K562 (cell line): Measurements from ENCODE around the gene SGMS1. TPM values are rescaled to one million over a fixed set of nuclear protein-coding genes. Genes with fewer than 3 reads are reported as not detected.

Experiments
- ADNP ChIP-seq: fragments of 200-800 bp; sonication (Bioruptor generic); IDR thresholded peaks from 2 replicates; pipeline ENCODE4 v1.6.1; 2016; ENCODE audit warnings: missing genetic modification characterization, missing compliant biosample characterization
- ATF7 ChIP-seq: fragments of 450-650 bp; IDR thresholded peaks from 2 replicates; pipeline ENCODE4 v1.7.1; 2014; ENCODE audit warnings: mild to moderate bottlenecking, moderate library complexity
- EWSR1 ChIP-seq: fragments of 450-650 bp; IDR thresholded peaks from 2 replicates; pipeline ENCODE4 v1.6.1; 2018; ENCODE audit warnings: borderline replicate concordance, mild to moderate bottlenecking, low read depth, moderate library complexity; ENCODE audit not compliant: partially characterized antibody
- GATA2 ChIP-seq: sonication (generic); formaldehyde crosslinking; IDR thresholded peaks from 2 replicates; pipeline ENCODE4 v1.4.0; 2020; ENCODE audit warnings: mild to moderate bottlenecking, missing genetic modification reagents
- HLTF ChIP-seq: fragments of 450-650 bp; IDR thresholded peaks from 2 replicates; pipeline ENCODE4 v1.6.1; 2016
- HNRNPL ChIP-seq: fragments of 200-400 bp; formaldehyde crosslinking; IDR thresholded peaks from 2 replicates; pipeline ENCODE4 v1.6.1; 2017; ENCODE audit warnings: low read depth, mild to moderate bottlenecking, low read length
- RBM25 ChIP-seq: fragments of 200-400 bp; formaldehyde crosslinking; IDR thresholded peaks from 2 replicates; pipeline ENCODE4 v1.6.1; 2018; ENCODE audit warnings: low read length, low read depth, moderate library complexity; ENCODE audit not compliant: severe bottlenecking
- SMARCA4 ChIP-seq: fragments of 450-650 bp; IDR thresholded peaks from 2 replicates; pipeline ENCODE4 v1.6.1; 2016
- SMARCB1 ChIP-seq: IDR thresholded peaks from 2 replicates; pipeline ENCODE4 v1.6.1; 2011; ENCODE audit warnings: improper control_type of control experiment, low read depth; ENCODE audit not compliant: insufficient read length
- SP1 ChIP-seq: sonication (generic); formaldehyde crosslinking; IDR thresholded peaks from 2 replicates; pipeline ENCODE4 v1.8.1; 2022; ENCODE audit warnings: mild to moderate bottlenecking, missing genetic modification reagents
- TFAM ChIP-seq: fragments of 250-450 bp; sonication (Bioruptor Pico); conservative IDR thresholded peaks from 2 replicates; pipeline ENCODE4 v1.5.0; 2021; ENCODE audit warnings: mild to moderate bottlenecking, moderate library complexity
- ZNF282 ChIP-seq: sonication (generic); formaldehyde crosslinking; IDR thresholded peaks from 2 replicates; pipeline ENCODE4 v1.8.1; 2023; ENCODE audit warnings: missing genetic modification reagents
- ZNF311 ChIP-seq: fragments of 250-450 bp; sonication (Bioruptor Pico); IDR thresholded peaks from 2 replicates; pipeline ENCODE4 v1.4.0; 2020; ENCODE audit warnings: mild to moderate bottlenecking, moderate library complexity
- ZNF79 ChIP-seq: fragments of 250-450 bp; sonication (Bioruptor Pico); IDR thresholded peaks from 2 replicates; pipeline ENCODE4 v1.4.0; 2020; ENCODE audit warnings: low read depth, mild to moderate bottlenecking, moderate library complexity
- polyA plus RNA-seq, 8 experiments: library from polyadenylated mRNA; depleted of rRNA in 4 of 8; stranded (reverse) in 5 of 8; unstranded in 3 of 8; fragments of >200 nt; fragmentation: Nextera tagmentation in 2 of 8; fragmentation: Illumina TruSeq in 1 of 8; extraction: Ambion mirVana in 2 of 8; extraction: Trizol in 1 of 8; gene quantifications; 2 replicates each; pipeline versions ENCODE4 v1.2.1 to v1.2.3, GENCODE V29; 2011 to 2014; ENCODE audit warnings: inconsistent platforms in 1 of 8, missing spikeins in 1 of 8
- total RNA-seq, 7 experiments: library from RNA; depleted of rRNA in 6 of 7; stranded (reverse); fragments of >200 nt in 6 of 7; fragmentation: Illumina TruSeq in 2 of 7; extraction: Trizol in 2 of 7; gene quantifications; 2 replicates each; pipeline versions ENCODE4 v1.2.1 to v1.2.3, GENCODE V29; 2011 to 2021; ENCODE audit warnings: low replicate concordance in 1 of 7
- TF ChIP-seq, protein P1 (sequence below): sonication (generic); formaldehyde crosslinking; IDR thresholded peaks from 2 replicates; pipeline ENCODE4 v1.8.1; 2022; ENCODE audit warnings: missing genetic modification reagents
- TF ChIP-seq, protein P2 (sequence below): fragments of 250-450 bp; sonication (Bioruptor Pico); IDR thresholded peaks from 2 replicates; pipeline ENCODE4 v1.8.0; 2021; ENCODE audit warnings: mild to moderate bottlenecking, moderate library complexity
- TF ChIP-seq, protein P3 (sequence below): fragments of 250-450 bp; sonication (Bioruptor Pico); IDR thresholded peaks from 2 replicates; pipeline ENCODE4 v1.8.0; 2021; ENCODE audit warnings: moderate library complexity, mild to moderate bottlenecking, inconsistent platforms
- TF ChIP-seq, protein P4 (sequence below): fragments of 450-650 bp; conservative IDR thresholded peaks from 2 replicates; pipeline ENCODE4 v1.6.1; 2016; ENCODE audit warnings: missing genetic modification characterization, low read depth, mild to moderate bottlenecking, control low read depth, missing compliant biosample characterization
- TF ChIP-seq, protein P5 (sequence below), 2 experiments: IDR thresholded peaks in 1 of 2; conservative IDR thresholded peaks in 1 of 2; 2 replicates each; pipeline ENCODE4 v1.6.1; 2016; ENCODE audit warnings: low read depth in 2 of 2, mild to moderate bottlenecking in 1 of 2, missing compliant biosample characterization in 1 of 2, missing genetic modification characterization in 1 of 2, moderate library complexity in 1 of 2
- TF ChIP-seq, protein P6 (sequence below), 2 experiments: IDR thresholded peaks; 2 replicates each; pipeline ENCODE4 v1.6.1; 2011; ENCODE audit warnings: borderline replicate concordance in 1 of 2, control low read depth in 1 of 2, low read depth in 1 of 2, low read length in 1 of 2, mild to moderate bottlenecking in 1 of 2, mixed read lengths in 1 of 2, moderate library complexity in 1 of 2; ENCODE audit not compliant: insufficient read depth in 1 of 2, insufficient read length in 1 of 2, poor library complexity in 1 of 2, severe bottlenecking in 1 of 2; ENCODE audit errors: extremely low read depth in 1 of 2

SGMS1 gene
- total and polyA plus RNA-seq, 9 of the 15 experiments (the other 6 are each of a cell fraction or from before 2014, with no cell fraction given): 22.6 to 232 (median 82.2) TPM

DNA sequence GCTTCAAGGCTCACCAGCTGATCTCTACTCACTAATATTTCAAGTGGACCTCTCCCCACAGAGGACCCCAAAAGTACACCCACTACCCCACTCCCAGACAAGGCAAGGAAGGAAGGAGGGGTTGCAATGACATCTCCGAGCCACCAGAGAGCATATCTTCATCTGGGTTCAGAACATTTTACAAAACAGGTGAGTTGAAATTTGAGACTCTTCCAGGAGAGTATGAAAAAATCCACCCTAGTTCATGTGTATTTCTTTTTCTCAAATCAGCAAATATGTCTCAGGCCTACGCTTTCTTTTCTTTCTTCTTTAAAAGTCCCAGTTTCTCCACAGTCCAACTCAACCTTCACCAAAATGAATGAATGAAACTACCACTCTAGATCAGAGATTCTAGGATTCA is 61.9 kb downstream of the SGMS1 start (continued):
- TF ChIP-seq, protein P1, sequence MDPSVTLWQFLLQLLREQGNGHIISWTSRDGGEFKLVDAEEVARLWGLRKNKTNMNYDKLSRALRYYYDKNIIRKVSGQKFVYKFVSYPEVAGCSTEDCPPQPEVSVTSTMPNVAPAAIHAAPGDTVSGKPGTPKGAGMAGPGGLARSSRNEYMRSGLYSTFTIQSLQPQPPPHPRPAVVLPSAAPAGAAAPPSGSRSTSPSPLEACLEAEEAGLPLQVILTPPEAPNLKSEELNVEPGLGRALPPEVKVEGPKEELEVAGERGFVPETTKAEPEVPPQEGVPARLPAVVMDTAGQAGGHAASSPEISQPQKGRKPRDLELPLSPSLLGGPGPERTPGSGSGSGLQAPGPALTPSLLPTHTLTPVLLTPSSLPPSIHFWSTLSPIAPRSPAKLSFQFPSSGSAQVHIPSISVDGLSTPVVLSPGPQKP (CRISPR knock-in tag): no peak
- TF ChIP-seq SMARCA4 (0 out of 2 replicates have a peak, but pooled peaks have one; percentile 11), SP1 (no peak), GATA2 (CRISPR knock-in tag) (no peak), HLTF (no peak), ATF7 (0 out of 2 replicates have a peak, but pooled peaks have one; percentile 19), SMARCB1 (no peak), ZNF282 (CRISPR knock-in tag) (no peak), ZNF311 (CRISPR knock-in tag) (no peak), RBM25 (no peak), ADNP (tag) (no peak), TFAM (no peak), HNRNPL (no peak), ZNF79 (CRISPR knock-in tag) (no peak), EWSR1 (no peak)
- TF ChIP-seq, protein P2, sequence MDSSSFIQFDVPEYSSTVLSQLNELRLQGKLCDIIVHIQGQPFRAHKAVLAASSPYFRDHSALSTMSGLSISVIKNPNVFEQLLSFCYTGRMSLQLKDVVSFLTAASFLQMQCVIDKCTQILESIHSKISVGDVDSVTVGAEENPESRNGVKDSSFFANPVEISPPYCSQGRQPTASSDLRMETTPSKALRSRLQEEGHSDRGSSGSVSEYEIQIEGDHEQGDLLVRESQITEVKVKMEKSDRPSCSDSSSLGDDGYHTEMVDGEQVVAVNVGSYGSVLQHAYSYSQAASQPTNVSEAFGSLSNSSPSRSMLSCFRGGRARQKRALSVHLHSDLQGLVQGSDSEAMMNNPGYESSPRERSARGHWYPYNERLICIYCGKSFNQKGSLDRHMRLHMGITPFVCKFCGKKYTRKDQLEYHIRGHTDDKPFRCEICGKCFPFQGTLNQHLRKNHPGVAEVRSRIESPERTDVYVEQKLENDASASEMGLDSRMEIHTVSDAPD (CRISPR knock-in tag): no peak
- TF ChIP-seq, protein P3, sequence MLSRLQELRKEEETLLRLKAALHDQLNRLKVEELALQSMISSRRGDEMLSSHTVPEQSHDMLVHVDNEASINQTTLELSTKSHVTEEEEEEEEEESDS: no peak
- TF ChIP-seq, protein P4, sequence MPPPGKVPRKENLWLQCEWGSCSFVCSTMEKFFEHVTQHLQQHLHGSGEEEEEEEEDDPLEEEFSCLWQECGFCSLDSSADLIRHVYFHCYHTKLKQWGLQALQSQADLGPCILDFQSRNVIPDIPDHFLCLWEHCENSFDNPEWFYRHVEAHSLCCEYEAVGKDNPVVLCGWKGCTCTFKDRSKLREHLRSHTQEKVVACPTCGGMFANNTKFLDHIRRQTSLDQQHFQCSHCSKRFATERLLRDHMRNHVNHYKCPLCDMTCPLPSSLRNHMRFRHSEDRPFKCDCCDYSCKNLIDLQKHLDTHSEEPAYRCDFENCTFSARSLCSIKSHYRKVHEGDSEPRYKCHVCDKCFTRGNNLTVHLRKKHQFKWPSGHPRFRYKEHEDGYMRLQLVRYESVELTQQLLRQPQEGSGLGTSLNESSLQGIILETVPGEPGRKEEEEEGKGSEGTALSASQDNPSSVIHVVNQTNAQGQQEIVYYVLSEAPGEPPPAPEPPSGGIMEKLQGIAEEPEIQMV (tag): no peak
- TF ChIP-seq, protein P5, sequence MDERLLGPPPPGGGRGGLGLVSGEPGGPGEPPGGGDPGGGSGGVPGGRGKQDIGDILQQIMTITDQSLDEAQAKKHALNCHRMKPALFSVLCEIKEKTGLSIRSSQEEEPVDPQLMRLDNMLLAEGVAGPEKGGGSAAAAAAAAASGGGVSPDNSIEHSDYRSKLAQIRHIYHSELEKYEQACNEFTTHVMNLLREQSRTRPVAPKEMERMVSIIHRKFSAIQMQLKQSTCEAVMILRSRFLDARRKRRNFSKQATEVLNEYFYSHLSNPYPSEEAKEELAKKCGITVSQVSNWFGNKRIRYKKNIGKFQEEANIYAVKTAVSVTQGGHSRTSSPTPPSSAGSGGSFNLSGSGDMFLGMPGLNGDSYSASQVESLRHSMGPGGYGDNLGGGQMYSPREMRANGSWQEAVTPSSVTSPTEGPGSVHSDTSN (CRISPR knock-in tag; IDR thresholded peaks at IDR 0.05; ENCODE audit: low read depth): no peak
- TF ChIP-seq, protein P5 (tag; conservative IDR thresholded peaks at IDR 0.05; ENCODE audit: low read depth): no peak
- TF ChIP-seq, protein P6, sequence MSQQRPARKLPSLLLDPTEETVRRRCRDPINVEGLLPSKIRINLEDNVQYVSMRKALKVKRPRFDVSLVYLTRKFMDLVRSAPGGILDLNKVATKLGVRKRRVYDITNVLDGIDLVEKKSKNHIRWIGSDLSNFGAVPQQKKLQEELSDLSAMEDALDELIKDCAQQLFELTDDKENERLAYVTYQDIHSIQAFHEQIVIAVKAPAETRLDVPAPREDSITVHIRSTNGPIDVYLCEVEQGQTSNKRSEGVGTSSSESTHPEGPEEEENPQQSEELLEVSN (IDR thresholded peaks at IDR 0.05; ENCODE audit: borderline replicate concordance in 1 of 2, extremely low read depth in 1 of 2, insufficient read depth in 1 of 2, insufficient read length in 1 of 2, low read depth in 1 of 2, low read length in 1 of 2, poor library complexity in 1 of 2, severe bottlenecking in 1 of 2): no peak
